Glutamatergic neuron (in vitro differentiated cells): ENCODE data around the gene HCN2. TPM values are rescaled to one million over a fixed set of nuclear protein-coding genes. Genes with fewer than 3 reads are reported as not detected.

Source experiments
- DNase-seq: peaks from one replicate; pipeline ENCODE4 v3.0.0; 2022
- H3K27ac Mint-ChIP-seq: one replicate; pipeline ENCODE4 v1.8.0; 2020; ENCODE audit warnings: mild to moderate bottlenecking, mixed read lengths, inconsistent platforms; ENCODE audit not compliant: unreplicated experiment
- H3K27me3 Mint-ChIP-seq: one replicate; pipeline ENCODE4 v1.8.0; 2020; ENCODE audit warnings: mild to moderate bottlenecking, moderate library complexity, mixed read lengths, inconsistent platforms; ENCODE audit not compliant: unreplicated experiment
- H3K36me3 Mint-ChIP-seq: one replicate; pipeline ENCODE4 v1.8.0; 2020; ENCODE audit warnings: mild to moderate bottlenecking, mixed read lengths, inconsistent platforms; ENCODE audit not compliant: unreplicated experiment
- H3K4me1 Mint-ChIP-seq: one replicate; pipeline ENCODE4 v1.8.0; 2020; ENCODE audit warnings: mild to moderate bottlenecking, low read depth, mixed read lengths, inconsistent platforms; ENCODE audit not compliant: unreplicated experiment
- H3K4me3 Mint-ChIP-seq: one replicate; pipeline ENCODE4 v1.8.0; 2020; ENCODE audit warnings: mild to moderate bottlenecking, mixed read lengths, inconsistent platforms; ENCODE audit not compliant: unreplicated experiment
- H3K9me3 Mint-ChIP-seq: one replicate; pipeline ENCODE4 v1.8.0; 2020; ENCODE audit warnings: mild to moderate bottlenecking, moderate library complexity, mixed read lengths, inconsistent platforms; ENCODE audit not compliant: unreplicated experiment
- total RNA-seq: library from RNA; stranded (reverse); fragmentation: NEBNext Ultra II Directional; extraction: Animal tissue kit (Norgen Biotek cat#: 25700); gene quantifications from one replicate; pipeline ENCODE4 v1.2.1, GENCODE V29; 2021; ENCODE audit not compliant: unreplicated experiment
- TF ChIP-seq, protein P1 (sequence below): fragments of 200-600 bp; sonication (generic); IDR thresholded peaks from one replicate; pipeline ENCODE4 v1.5.0; 2021; ENCODE audit not compliant: partially characterized antibody, unreplicated experiment

The HCN2 gene
- total RNA-seq, 1 donor from 2014 or later = 33.2 TPM

DNA sequence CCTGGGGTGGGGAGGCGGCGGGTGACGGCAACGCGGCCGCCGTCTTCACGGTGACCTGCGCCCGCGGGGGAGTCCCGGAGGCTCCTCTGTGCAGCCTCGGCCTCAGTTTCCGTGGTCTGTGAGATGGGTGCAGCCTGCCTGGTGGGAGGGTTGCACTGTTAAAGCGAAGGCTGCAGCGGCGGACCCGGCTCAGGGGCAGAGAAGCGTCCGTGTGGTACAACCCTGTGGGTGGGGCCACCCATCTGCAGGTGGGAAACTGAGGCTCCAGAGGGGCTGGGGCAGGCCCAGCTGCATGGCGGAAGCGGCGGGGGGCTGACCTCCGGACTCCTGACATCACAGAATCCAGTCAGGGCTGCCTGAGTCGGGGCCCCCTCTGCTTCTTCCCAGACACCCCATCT lies 50.5 kb downstream of the HCN2 start:
- TF ChIP-seq, protein P1, sequence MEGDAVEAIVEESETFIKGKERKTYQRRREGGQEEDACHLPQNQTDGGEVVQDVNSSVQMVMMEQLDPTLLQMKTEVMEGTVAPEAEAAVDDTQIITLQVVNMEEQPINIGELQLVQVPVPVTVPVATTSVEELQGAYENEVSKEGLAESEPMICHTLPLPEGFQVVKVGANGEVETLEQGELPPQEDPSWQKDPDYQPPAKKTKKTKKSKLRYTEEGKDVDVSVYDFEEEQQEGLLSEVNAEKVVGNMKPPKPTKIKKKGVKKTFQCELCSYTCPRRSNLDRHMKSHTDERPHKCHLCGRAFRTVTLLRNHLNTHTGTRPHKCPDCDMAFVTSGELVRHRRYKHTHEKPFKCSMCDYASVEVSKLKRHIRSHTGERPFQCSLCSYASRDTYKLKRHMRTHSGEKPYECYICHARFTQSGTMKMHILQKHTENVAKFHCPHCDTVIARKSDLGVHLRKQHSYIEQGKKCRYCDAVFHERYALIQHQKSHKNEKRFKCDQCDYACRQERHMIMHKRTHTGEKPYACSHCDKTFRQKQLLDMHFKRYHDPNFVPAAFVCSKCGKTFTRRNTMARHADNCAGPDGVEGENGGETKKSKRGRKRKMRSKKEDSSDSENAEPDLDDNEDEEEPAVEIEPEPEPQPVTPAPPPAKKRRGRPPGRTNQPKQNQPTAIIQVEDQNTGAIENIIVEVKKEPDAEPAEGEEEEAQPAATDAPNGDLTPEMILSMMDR = no peak
- no peak for DNase-seq
- no peaks in the 10 kb centered on the region for H3K36me3 Mint-ChIP-seq
- H3K4me1 Mint-ChIP-seq = no peaks in the 10 kb centered on the region
- no peak overlapping the region for H3K27ac Mint-ChIP-seq
- no peak overlapping the region for H3K4me3 Mint-ChIP-seq
- peaks cover 3% of the 10 kb centered on the region for H3K27me3 Mint-ChIP-seq
- H3K9me3 Mint-ChIP-seq = peaks cover 4% of the 10 kb centered on the region

DNA sequence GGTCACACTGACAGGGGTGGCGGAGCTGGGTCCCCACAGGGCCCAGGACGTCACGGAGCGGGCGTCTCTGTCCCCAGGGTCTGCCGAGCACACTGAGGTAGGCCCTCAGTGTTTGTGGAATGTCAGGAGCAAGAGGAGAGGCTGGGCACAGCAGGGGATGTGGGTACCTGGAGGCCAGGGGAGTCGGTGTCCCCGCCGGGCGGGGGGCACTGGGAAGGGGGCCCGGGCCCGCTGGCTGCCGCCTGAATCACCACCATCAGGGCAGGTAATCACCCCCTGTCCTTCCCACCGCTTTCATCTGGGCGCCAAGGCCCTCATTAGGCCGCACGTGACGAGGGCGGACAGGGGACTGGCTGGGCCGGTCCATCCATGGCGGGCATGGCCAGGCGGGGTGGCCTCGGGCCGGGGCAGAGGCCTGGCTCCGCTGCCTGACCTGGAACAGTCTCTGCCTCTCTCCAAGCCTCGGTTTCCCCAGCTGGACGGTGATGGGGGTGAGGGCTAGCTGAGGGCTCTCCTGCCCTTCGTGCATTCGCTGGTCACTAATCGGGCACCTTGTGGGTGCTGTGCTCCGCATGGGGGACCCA lies 51.0 kb downstream of the HCN2 start:
- no peak for DNase-seq
- H3K9me3 Mint-ChIP-seq = peaks cover 4% of the 10 kb centered on the region
- no peak overlapping the region for H3K4me3 Mint-ChIP-seq
- no peak overlapping the region for H3K27ac Mint-ChIP-seq
- H3K36me3 Mint-ChIP-seq = no peaks in the 10 kb centered on the region
- H3K27me3 Mint-ChIP-seq = peaks cover 3% of the 10 kb centered on the region
- H3K4me1 Mint-ChIP-seq = no peaks in the 10 kb centered on the region
- TF ChIP-seq, protein P1 = no peak

DNA sequence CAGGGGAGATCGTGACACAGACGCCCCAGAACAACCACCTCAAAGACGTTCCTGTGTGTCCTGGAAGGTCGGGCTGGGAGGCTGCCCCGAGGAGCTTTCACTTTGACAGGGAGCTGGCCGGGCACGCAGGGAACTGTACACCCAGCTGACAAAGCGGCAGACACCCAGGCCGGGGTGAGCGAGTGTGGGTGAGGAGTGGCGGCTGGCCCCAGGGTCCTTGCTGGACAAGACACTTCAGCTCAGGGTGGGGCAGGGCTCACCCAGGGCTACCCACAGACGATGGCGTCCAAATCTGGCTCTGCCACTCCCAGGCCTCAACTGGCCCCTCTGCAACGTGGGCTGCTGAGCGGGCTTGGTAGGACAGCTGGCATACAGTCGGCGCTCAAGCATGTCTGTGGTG lies 52.0 kb downstream of the HCN2 start:
- no peaks in the 10 kb centered on the region for H3K4me1 Mint-ChIP-seq
- DNase-seq = no peak
- H3K27ac Mint-ChIP-seq = no peak overlapping the region
- H3K9me3 Mint-ChIP-seq = peaks cover 4% of the 10 kb centered on the region
- H3K36me3 Mint-ChIP-seq = no peaks in the 10 kb centered on the region
- TF ChIP-seq, protein P1 = no peak
- peaks cover 7% of the 10 kb centered on the region for H3K27me3 Mint-ChIP-seq
- no peak overlapping the region for H3K4me3 Mint-ChIP-seq

DNA sequence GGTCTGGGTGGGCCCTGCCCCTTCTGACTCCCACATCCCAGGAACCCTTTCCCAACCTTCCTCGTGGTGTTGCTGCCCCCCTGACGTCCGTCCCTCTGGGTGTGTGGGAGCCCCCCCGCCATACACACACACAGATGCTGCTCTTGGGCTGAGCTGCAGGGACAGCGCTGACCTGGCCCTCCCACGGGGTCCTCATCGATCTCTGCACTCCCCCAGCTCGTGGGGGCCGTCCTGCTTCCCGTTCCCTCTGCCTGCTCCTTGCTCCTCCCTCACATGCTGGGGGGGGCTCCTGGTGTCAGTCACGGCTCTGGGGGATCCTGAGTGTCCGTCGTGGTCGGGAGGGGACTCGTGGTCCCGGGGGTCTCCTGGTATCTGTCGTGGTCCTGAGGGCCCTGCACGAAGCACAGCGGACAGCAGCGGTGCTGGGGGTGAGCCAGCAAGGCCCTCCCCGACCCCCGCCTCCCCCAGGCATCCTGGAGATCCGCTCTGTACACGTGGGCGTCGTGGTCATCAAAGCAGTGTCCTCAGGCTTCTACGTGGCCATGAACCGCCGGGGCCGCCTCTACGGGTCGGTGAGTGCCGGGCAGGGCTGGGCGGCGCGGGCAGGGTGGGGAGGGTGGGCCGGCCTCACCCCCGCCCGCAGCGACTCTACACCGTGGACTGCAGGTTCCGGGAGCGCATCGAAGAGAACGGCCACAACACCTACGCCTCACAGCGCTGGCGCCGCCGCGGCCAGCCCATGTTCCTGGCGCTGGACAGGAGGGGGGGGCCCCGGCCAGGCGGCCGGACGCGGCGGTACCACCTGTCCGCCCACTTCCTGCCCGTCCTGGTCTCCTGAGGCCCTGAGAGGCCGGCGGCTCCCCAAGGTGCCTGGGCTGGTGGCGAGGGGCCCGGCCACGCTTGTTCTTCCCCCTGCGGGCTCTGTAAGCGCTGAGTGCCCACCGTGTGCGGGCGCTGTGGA lies 53.4 kb downstream of the HCN2 start:
- no peak overlapping the region for H3K27ac Mint-ChIP-seq
- TF ChIP-seq, protein P1 = no peak
- H3K27me3 Mint-ChIP-seq = peaks cover 7% of the 10 kb centered on the region
- no peak overlapping the region for H3K4me3 Mint-ChIP-seq
- H3K36me3 Mint-ChIP-seq = no peaks in the 10 kb centered on the region
- peaks cover 4% of the 10 kb centered on the region for H3K9me3 Mint-ChIP-seq
- DNase-seq = no peak
- no peaks in the 10 kb centered on the region for H3K4me1 Mint-ChIP-seq

DNA sequence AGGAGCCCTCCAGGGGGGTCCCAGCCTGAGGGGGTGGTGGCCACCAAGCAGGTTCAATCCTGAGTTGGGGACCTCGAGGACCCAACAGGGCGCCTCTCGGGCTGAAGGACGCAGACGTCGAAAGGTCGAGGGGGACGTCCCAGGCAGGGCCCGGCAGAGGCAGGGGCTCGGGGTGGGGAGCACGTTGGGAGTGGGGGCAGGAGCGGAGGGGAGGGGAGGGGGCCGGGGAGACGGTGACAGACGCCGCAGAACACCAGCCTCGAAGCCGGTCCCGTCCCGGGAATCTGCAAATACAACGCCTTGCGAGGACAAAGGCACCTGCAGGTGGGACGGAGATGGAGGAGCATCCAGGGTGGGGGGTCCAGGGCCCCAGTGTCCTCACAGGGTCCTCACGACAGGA lies 54.1 kb downstream of the HCN2 start:
- Mint-ChIP-seq H3K36me3 (no peaks in the 10 kb centered on the region), H3K4me3 (no peak overlapping the region), H3K9me3 (peaks cover 4% of the 10 kb centered on the region), H3K27ac (no peak overlapping the region), H3K27me3 (peaks cover 7% of the 10 kb centered on the region), H3K4me1 (no peaks in the 10 kb centered on the region)
- TF ChIP-seq, protein P1 = no peak
- DNase-seq = no peak
